ENCODE results near the gene RBM38.
A peak's percentile ranks its signal among the peaks of the same experiment; 100 is the strongest.

Gene RBM38

GRCh38 chr20:57382516-57382915 is 8.7 kb upstream of the RBM38 start:
- Histone ChIP-seq H3K79me1 (replicated peaks; ENCODE audit: low read length, poor library complexity, severe bottlenecking) (peaks cover 11% of the 10 kb centered on the region), H3K9me3 (ENCODE audit: control insufficient read depth, low read length) (no peaks in the 10 kb centered on the region), H3K9ac (ENCODE audit: low read length) (peak overlapping the region; percentile 33), H3K4me2 (ENCODE audit: low read length, poor library complexity, severe bottlenecking) (no peak overlapping the region), H2BK120ac (ENCODE audit: low read depth, low read length) (no peak overlapping the region), H3K4me1 (ENCODE audit: control insufficient read depth, insufficient read depth, low read depth, low read length) (no peaks in the 10 kb centered on the region), H3K27me3 (ENCODE audit: control insufficient read depth in 1 of 2, insufficient read depth in 1 of 2, low read length in 2 of 2) (no peaks in the 10 kb centered on the region), H3K4me3 (ENCODE audit: insufficient read depth in 1 of 2, low read depth in 1 of 2, low read length in 2 of 2) (no peak overlapping the region), H4K91ac (ENCODE audit: low read length) (no peak overlapping the region), H2AFZ (ENCODE audit: low read depth, low read length) (no peak overlapping the region), H3K36me3 (ENCODE audit: control insufficient read depth in 1 of 2, insufficient read depth in 2 of 2, low read depth in 1 of 2, low read length in 2 of 2) (peaks cover 33 to 35% of the 10 kb centered on the region in 2 experiments), H3K27ac (ENCODE audit: low read length, poor library complexity, severe bottlenecking) (no peak overlapping the region), H2BK15ac (ENCODE audit: low read depth, poor library complexity, severe bottlenecking) (no peak overlapping the region), H3K18ac (ENCODE audit: low read depth in 1 of 2, low read length in 2 of 2) (no peak overlapping the region), H2BK12ac (ENCODE audit: low read length in 2 of 2) (no peak overlapping the region), H2AK5ac (ENCODE audit: low read length, severe bottlenecking) (no peak overlapping the region), H4K8ac (ENCODE audit: low read length) (no peak overlapping the region), H2BK5ac (ENCODE audit: low read depth, low read length, poor library complexity, severe bottlenecking) (no peak overlapping the region), H3K23ac (ENCODE audit: low read length in 2 of 2) (no peak overlapping the region), H3K14ac (ENCODE audit: low read length in 2 of 2) (no peak overlapping the region), H3K4ac (ENCODE audit: low read depth in 1 of 2, low read length in 2 of 2) (no peak overlapping the region)
- DNase-seq: no peak
- 89% methylated on average over 5 of the region's 5 CpGs for WGBS

GRCh38 chr20:57383447-57384347 is 7.5 kb upstream of the RBM38 start:
- DNase-seq: no peak
- no peaks in the 10 kb centered on the region for H3K9me3 ChIP-seq (ENCODE audit: control insufficient read depth, low read length)
- no peak overlapping the region for H3K27ac ChIP-seq (ENCODE audit: low read length, poor library complexity, severe bottlenecking)
- H3K23ac ChIP-seq (ENCODE audit: low read length in 2 of 2): no peak overlapping the region
- no peak overlapping the region for H3K9ac ChIP-seq (ENCODE audit: low read length)
- H3K36me3 ChIP-seq (ENCODE audit: control insufficient read depth in 1 of 2, insufficient read depth in 2 of 2, low read depth in 1 of 2, low read length in 2 of 2): peaks cover 23 to 24% of the 10 kb centered on the region in 2 experiments
- peaks cover 8% of the 10 kb centered on the region for H3K79me1 ChIP-seq (replicated peaks; ENCODE audit: low read length, poor library complexity, severe bottlenecking)
- no peaks in the 10 kb centered on the region for H3K27me3 ChIP-seq (ENCODE audit: control insufficient read depth in 1 of 2, insufficient read depth in 1 of 2, low read length in 2 of 2)
- H3K14ac ChIP-seq (ENCODE audit: low read length in 2 of 2): no peak overlapping the region
- no peak overlapping the region for H2BK120ac ChIP-seq (ENCODE audit: low read depth, low read length)
- no peak overlapping the region for H2BK12ac ChIP-seq (ENCODE audit: low read length in 2 of 2)
- 92% methylated on average over 18 of the region's 20 CpGs for WGBS
- no peak overlapping the region for H2BK15ac ChIP-seq (ENCODE audit: low read depth, poor library complexity, severe bottlenecking)
- no peak overlapping the region for H3K4me3 ChIP-seq (ENCODE audit: insufficient read depth in 1 of 2, low read depth in 1 of 2, low read length in 2 of 2)
- H4K8ac ChIP-seq (ENCODE audit: low read length): no peak overlapping the region
- no peak overlapping the region for H2AK5ac ChIP-seq (ENCODE audit: low read length, severe bottlenecking)
- H2BK5ac ChIP-seq (ENCODE audit: low read depth, low read length, poor library complexity, severe bottlenecking): no peak overlapping the region
- H3K4ac ChIP-seq (ENCODE audit: low read depth in 1 of 2, low read length in 2 of 2): no peak overlapping the region
- no peak overlapping the region for H2AFZ ChIP-seq (ENCODE audit: low read depth, low read length)
- H3K18ac ChIP-seq (ENCODE audit: low read depth in 1 of 2, low read length in 2 of 2): no peak overlapping the region
- H3K4me1 ChIP-seq (ENCODE audit: control insufficient read depth, insufficient read depth, low read depth, low read length): no peaks in the 10 kb centered on the region
- H3K4me2 ChIP-seq (ENCODE audit: low read length, poor library complexity, severe bottlenecking): no peak overlapping the region
- no peak overlapping the region for H4K91ac ChIP-seq (ENCODE audit: low read length)

- Histone ChIP-seq H3K4me2 (ENCODE audit: low read length, poor library complexity, severe bottlenecking) (no peak overlapping the region), H2AFZ (ENCODE audit: low read depth, low read length) (no peak overlapping the region), H3K4ac (ENCODE audit: low read depth in 1 of 2, low read length in 2 of 2) (no peak overlapping the region), H2BK5ac (ENCODE audit: low read depth, low read length, poor library complexity, severe bottlenecking) (no peak overlapping the region), H2BK15ac (ENCODE audit: low read depth, poor library complexity, severe bottlenecking) (no peak overlapping the region), H2BK120ac (ENCODE audit: low read depth, low read length) (no peak overlapping the region), H3K9me3 (ENCODE audit: control insufficient read depth, low read length) (no peaks in the 10 kb centered on the region), H3K23ac (ENCODE audit: low read length in 2 of 2) (no peak overlapping the region), H3K27me3 (ENCODE audit: control insufficient read depth in 1 of 2, insufficient read depth in 1 of 2, low read length in 2 of 2) (no peaks in the 10 kb centered on the region), H3K4me3 (ENCODE audit: insufficient read depth in 1 of 2, low read depth in 1 of 2, low read length in 2 of 2) (no peak overlapping the region), H3K4me1 (ENCODE audit: control insufficient read depth, insufficient read depth, low read depth, low read length) (peaks cover 2% of the 10 kb centered on the region), H3K9ac (ENCODE audit: low read length) (no peak overlapping the region), H4K91ac (ENCODE audit: low read length) (no peak overlapping the region), H4K8ac (ENCODE audit: low read length) (no peak overlapping the region), H3K36me3 (ENCODE audit: control insufficient read depth in 1 of 2, insufficient read depth in 2 of 2, low read depth in 1 of 2, low read length in 2 of 2) (peaks cover 20 to 21% of the 10 kb centered on the region in 2 experiments), H2AK5ac (ENCODE audit: low read length, severe bottlenecking) (no peak overlapping the region), H3K18ac (ENCODE audit: low read depth in 1 of 2, low read length in 2 of 2) (no peak overlapping the region), H3K79me1 (replicated peaks; ENCODE audit: low read length, poor library complexity, severe bottlenecking) (peaks cover 6% of the 10 kb centered on the region), H3K27ac (ENCODE audit: low read length, poor library complexity, severe bottlenecking) (no peak overlapping the region), H2BK12ac (ENCODE audit: low read length in 2 of 2) (no peak overlapping the region), H3K14ac (ENCODE audit: low read length in 2 of 2) (no peak overlapping the region)
- 94% methylated on average over 8 of the region's 8 CpGs for whole genome bisulfite sequencing
- no peak for DNase-seq
Measured at GRCh38 chr20:57384486-57384885, 6.7 kb upstream of the RBM38 start.

- Histone ChIP-seq H3K23ac (ENCODE audit: low read length in 2 of 2) (no peak overlapping the region), H3K9me3 (ENCODE audit: control insufficient read depth, low read length) (no peaks in the 10 kb centered on the region), H2AK5ac (ENCODE audit: low read length, severe bottlenecking) (no peak overlapping the region), H4K8ac (ENCODE audit: low read length) (no peak overlapping the region), H2AFZ (ENCODE audit: low read depth, low read length) (no peak overlapping the region), H3K14ac (ENCODE audit: low read length in 2 of 2) (no peak overlapping the region), H3K9ac (ENCODE audit: low read length) (no peak overlapping the region), H2BK15ac (ENCODE audit: low read depth, poor library complexity, severe bottlenecking) (no peak overlapping the region), H2BK12ac (ENCODE audit: low read length in 2 of 2) (no peak overlapping the region), H3K4ac (ENCODE audit: low read depth in 1 of 2, low read length in 2 of 2) (no peak overlapping the region), H3K4me3 (ENCODE audit: insufficient read depth in 1 of 2, low read depth in 1 of 2, low read length in 2 of 2) (no peak overlapping the region), H3K27me3 (ENCODE audit: control insufficient read depth in 1 of 2, insufficient read depth in 1 of 2, low read length in 2 of 2) (no peaks in the 10 kb centered on the region), H3K79me1 (replicated peaks; ENCODE audit: low read length, poor library complexity, severe bottlenecking) (peaks cover 5% of the 10 kb centered on the region), H3K36me3 (ENCODE audit: control insufficient read depth in 1 of 2, insufficient read depth in 2 of 2, low read depth in 1 of 2, low read length in 2 of 2) (peaks cover 13 to 19% of the 10 kb centered on the region in 2 experiments), H3K27ac (ENCODE audit: low read length, poor library complexity, severe bottlenecking) (no peak overlapping the region), H2BK5ac (ENCODE audit: low read depth, low read length, poor library complexity, severe bottlenecking) (no peak overlapping the region), H4K91ac (ENCODE audit: low read length) (no peak overlapping the region), H3K18ac (ENCODE audit: low read depth in 1 of 2, low read length in 2 of 2) (no peak overlapping the region), H2BK120ac (ENCODE audit: low read depth, low read length) (no peak overlapping the region), H3K4me2 (ENCODE audit: low read length, poor library complexity, severe bottlenecking) (no peak overlapping the region), H3K4me1 (ENCODE audit: control insufficient read depth, insufficient read depth, low read depth, low read length) (peaks cover 9% of the 10 kb centered on the region)
- no peak for DNase-seq
- WGBS: 94% methylated on average over 29 of the region's 29 CpGs
Measured at GRCh38 chr20:57384953-57385761, 6.0 kb upstream of the RBM38 start.

Data from mesenchymal stem cell (in vitro differentiated cells and primary cell).